HT1080 (cell line): Measurements from ENCODE around the gene ZNF462. TPM values are rescaled to one million over a fixed set of nuclear protein-coding genes. Genes with fewer than 3 reads are reported as not detected.
"Not testable (repeated sequence)": the region's sequence is repeated elsewhere in the genome, so short reads cannot be mapped to it uniquely, and the experiment has no call there.

Source experiments
- DNase-seq: peaks from one replicate; pipeline ENCODE4 v3.0.0-alpha.2; 2015; ENCODE audit warnings: low read depth
- total RNA-seq: library from RNA; depleted of rRNA; stranded (reverse); fragments of >200 nt; shearing (Covaris generic); gene quantifications from 2 replicates; pipeline ENCODE4 v1.2.3, GENCODE V29; 2014

Gene ZNF462
- total RNA-seq, 1 experiment from 2014 or later: 11.6 TPM

GRCh38 chr9:106960258-106960657, 97.3 kb downstream of the ZNF462 start:
- DNase-seq: no peak

GRCh38 chr9:106961623-106962022, 98.7 kb downstream of the ZNF462 start:
- DNase-seq: peak; percentile 35

GRCh38 chr9:106962122-106962521, 99.2 kb downstream of the ZNF462 start:
- no peak for DNase-seq

GRCh38 chr9:106962615-106963363, 99.8 kb downstream of the ZNF462 start:
- no peak for DNase-seq

DNA sequence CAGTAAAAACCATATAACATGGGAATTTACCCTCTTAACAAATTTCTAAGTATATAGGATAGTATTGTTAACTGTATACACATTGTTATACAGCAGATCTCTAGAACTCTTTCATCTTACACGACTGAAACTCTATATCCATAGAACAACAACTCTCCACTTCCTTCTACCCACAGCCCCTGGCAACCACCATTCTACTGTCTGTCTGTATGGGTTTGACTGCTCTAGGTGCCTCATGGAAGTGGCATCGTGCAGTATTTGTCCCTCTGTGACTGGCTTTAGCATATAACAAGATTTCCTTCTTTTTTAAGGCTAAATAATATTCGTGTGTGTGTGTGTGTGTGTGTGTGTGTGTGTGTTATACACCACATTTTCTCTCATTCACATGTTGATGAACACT, 100.7 kb downstream of the ZNF462 start:
- no peak for DNase-seq

DNA sequence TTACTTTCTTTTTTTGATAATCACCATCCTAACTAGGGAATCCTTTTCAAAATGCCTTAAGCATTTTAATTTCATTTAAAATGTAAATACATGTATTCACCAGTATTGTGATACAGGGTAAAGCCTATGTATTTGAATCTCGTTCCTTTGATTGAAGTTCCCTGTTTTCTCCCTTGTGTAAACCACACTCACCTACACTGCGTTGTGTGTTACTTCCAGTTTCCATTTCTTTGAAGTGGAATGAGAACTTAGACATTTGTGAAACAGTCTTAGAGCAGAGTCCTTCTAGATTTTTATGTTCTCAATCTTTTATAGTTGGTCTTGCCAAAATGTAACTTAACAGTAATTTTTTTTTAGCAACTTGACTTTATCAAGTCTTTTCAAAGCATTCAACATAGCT, 101.4 kb downstream of the ZNF462 start:
- no peak for DNase-seq

DNA sequence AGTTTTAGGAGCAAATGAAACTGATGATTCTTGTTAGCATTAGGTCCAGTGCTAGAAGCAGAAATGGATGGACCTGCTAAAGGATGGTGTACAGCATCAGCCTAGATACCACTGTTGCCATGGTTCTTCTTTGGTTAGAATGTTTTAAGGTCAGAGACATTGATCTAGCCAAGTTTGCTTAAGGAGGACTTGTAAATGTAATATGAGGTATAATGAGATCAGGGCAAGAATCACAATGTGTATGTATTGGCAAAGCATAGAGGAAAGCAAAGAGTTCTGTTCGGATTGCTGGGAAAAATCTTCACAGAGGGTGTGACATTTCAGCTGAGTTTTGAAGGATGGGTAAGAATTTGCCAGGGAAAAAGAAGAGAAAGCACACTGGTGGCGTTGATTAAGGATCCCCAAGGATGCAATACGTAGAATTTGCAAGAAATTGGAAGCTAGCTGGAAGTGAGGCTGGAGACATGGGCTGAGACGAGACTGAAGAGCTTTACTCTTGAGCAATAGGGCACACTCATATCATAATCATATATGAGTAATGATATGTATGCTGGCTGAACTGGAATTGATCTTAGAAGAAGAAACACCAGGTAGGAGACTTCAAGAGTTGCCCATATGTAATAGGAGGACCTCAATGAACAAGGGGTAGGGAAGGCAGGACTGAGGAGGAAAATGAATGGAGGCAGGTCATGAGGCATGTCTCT, 102.0 kb downstream of the ZNF462 start:
- peak; percentile 36 for DNase-seq

DNA sequence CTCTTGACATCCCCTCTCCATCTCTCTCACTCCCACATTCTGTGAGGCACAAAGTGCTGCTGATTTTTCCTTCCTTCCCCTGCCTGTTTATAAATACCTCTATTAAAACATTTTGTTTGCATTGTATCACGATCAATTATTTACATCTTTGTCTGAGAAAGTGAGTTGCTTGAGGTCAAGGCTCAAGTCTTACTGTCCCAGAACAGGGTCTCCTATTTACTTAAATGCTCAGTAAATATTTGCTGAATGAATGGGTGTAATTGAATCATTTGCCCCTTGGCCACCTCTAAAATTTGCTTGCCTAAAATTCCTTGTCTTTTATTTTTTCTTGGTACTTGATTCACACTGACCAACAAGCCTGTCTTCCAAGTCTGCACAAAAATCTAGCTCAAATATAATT, 103.5 kb downstream of the ZNF462 start:
- no peak for DNase-seq

GRCh38 chr9:106969696-106970095, 106.7 kb downstream of the ZNF462 start:
- DNase-seq: no peak

- no peak for DNase-seq
These were observed 107.4 kb downstream of the ZNF462 start for GRCh38 chr9:106970219-106970975.

DNA sequence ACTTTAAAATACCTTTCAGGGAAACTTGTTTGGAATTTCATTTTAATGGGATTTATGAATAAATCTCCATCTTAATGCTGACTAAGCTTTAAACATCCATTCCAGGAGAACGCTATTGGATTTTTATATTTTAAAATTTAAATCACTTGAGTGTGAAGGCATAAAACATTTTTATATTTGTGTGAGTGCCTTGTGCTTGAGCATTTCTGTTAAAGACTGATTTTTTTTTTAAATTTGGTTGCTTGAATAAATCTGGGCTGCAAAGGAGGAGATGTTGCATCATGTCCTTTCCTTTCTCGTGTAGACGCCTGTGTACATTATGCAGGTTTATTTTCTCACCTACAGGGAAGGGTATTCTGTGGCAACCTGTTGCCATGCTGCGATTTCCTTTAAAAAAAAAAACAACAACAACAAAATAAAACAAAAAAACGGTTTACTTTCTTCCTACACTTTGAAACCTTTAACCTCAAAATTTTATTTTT, 108.1 kb downstream of the ZNF462 start:
- no peak for DNase-seq

DNA sequence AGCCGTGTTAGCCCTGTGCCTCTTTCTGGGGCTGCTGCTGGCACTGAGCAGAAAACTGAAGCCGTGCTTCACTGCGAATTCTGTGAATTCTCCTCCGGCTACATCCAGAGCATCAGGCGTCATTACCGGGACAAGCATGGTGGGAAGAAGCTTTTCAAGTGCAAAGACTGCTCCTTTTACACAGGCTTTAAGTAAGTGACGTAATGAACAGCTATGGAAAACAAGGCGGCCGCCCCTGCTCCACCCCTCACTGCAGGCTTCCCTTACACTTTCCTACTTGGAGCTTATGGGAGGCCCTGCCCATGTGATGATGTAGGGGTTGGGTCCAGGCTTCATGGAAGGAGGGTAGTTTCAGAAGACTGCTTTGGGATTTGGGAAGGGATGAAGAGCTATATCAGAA, 109.1 kb downstream of the ZNF462 start:
- no peak for DNase-seq

DNA sequence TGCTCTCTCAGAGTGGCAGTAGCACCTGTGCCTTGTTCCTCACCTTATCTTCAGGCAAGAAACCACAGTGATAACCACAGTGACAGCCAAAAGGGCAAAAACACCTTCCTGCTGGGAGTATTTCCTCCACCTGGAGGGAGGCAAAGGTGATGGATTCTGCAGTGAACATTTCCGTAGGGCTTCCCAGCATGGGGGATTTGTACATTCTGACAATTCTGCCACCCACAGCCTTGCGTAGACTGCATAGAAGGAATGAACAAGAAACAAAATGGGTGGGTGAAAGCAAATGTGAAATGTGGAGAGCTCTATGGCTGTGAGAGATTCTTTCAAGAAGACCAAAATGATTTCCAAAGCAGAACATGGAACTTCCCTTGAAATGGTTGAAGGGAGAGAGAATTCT, 111.4 kb downstream of the ZNF462 start:
- no peak for DNase-seq

- DNase-seq: no peak
These were observed 113.8 kb downstream of the ZNF462 start for GRCh38 chr9:106976772-106977171.

DNA sequence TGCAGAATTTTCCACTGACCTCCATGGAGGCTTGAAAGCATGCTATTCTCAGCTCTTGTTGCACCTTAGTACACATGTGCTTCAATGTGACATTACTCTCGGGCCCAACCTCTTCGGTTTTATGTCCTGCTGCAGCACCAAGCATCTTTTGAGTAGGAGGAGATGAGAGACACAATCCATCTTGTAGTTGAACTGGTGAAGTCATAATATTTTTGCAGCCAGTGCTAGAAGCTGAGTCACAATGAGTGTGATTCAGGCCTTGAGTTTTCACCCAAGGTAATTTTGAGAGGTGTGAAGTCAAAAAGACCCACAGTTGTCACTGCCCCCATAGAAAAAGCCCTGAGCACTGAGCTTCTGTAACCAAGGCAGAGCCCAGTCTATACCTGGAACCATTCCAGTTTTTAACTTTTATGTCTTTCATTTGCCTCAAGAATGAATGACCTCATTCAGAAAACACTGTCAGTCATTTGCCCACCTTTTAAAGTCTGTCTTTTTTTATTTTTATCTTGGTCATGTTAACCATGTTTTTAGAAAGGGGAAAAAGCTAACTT, 117.7 kb downstream of the ZNF462 start:
- DNase-seq: peak; percentile 34

DNA sequence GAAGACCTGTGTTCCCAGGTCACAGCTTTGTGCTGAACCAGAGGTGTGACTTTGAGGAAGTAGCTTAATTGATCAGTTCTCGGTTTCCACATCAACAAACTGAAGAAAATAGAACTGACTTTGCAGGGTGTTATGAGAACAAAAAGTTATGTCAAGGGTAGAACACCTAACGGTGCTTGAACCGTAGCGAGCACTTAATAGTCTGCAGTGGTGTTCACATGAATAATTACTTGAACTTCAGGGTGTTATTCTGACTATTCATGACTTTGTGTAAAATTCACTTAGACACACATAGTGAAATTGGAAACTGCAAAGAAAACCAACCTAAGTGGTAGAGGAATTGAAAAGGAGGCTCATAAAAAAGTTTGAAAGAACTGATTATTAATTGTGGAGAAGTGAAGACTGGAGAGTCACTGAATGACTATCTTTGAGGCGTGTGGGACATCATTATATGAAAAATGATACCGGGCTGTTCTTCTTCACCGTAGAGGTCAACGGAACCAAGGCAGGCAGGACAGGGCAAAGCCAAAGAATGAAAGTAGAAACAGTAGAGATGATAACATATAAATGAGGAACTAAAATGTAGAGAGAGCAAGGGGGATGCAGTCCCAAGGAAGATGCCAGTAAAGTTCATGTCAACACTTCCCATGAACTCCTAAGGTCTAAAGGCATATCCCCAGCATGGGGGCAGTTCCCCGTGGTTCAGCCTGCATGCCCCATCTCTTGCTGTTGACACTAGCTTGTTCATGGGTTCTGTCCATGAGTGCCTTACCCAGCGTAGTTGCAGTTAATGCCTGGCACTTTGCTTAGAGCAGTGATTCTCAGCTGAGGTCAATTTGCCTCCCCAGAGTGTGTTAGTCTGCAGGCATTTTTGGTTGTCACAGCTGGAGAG, 118.7 kb downstream of the ZNF462 start:
- no peak for DNase-seq

DNA sequence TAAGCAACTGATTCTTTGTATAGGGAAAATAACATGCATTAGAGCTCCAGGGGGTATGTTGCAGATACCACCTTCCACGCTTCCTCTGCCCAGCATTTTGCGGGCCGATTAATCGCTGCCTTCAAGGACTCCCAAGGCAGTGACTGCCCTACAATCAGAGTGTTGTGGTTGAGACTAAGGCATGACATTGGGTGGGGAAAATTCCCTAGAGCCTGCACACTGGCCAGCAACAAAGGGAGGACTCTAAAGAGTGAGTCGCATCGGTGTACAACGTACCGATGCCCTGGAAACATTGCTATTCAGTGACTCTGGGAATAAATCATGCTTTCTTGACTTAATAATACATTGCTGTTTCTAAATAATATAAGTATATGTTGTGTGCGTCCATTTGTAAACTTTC, 119.7 kb downstream of the ZNF462 start:
- DNase-seq: no peak

DNA sequence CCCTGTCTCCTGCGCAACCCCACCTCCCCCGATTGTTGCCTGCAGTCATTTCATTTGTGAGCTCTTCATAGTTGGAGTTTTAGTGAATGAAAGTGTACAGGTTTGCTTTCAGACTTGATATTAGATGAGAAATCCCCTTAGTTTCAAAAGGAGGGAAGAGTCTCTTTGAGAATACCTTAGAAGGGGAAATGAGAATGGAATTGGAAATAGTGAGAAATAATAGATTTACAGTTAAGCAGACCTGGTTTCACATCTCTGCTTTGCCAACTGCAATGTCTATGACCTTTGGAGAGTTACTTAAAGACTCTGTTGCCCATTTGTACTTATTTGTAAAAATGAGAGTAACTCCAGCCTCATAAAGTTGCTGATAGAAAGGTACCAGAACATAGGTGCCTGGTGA, 120.4 kb downstream of the ZNF462 start:
- no peak for DNase-seq

DNA sequence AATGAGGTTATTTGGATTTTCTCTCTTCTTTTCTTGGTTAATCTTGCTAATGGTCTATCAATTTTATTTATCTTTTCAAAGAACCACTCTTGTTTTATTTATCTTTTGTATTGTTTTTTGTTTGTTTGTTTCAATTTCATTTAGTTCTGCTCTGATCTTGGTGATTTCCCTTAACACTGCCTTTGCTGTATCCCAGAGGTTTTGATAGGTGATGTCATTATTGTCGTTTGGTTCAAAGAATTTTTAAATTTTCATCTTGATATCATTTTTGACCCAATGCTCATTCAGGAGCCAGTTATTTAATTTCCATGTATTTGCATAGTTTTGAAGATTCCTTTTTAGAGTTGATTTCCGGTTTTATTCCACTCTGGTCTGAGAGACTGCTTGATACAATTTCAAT, 126.9 kb downstream of the ZNF462 start:
- DNase-seq: not testable (repeated sequence)

DNA sequence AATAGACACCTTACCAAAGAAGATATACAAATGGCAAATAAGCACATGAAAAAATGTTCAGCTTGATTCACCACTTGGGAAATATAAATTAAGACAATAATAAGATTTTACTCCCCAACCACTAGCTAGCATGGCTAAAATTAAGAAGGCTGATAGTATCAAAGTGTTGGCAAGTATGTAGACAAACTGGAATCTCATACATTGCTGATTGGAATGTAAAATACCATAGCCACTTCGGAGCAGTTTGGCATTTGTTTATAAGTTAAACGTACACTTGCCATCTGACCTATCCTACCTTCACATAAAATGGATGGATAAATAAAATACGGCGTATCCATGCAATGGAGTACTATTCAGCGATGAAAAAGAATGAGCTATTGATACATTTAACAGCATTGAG, 129.2 kb downstream of the ZNF462 start:
- no peak for DNase-seq

DNA sequence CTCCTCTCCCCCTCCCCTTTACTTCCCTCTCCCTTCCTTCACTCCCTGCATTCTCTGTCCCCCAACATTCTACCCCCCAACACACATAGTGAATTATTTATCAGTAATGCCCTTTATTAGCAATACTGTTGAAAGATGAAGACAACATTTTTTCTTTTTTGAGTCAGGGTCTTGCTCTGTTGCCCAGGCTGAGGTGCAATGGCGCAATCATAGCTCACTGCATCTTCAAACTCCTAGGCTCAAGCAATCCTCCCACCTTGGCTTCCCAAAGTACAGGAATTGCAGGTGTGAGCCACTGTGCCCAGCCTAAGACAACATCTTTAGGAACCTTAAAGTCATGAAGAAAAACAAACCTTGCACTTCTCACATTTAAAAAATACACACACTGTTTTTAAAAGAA, 130.6 kb downstream of the ZNF462 start:
- DNase-seq: no peak
